ENCODE data around the gene TRIM47. TPM values are rescaled to one million over a fixed set of nuclear protein-coding genes. Genes with fewer than 3 reads are reported as not detected.

Gene TRIM47
- total and polyA plus RNA-seq, 3 donors from 2014 or later = 18.3 to 48.6 (median 43.5) TPM

DNA sequence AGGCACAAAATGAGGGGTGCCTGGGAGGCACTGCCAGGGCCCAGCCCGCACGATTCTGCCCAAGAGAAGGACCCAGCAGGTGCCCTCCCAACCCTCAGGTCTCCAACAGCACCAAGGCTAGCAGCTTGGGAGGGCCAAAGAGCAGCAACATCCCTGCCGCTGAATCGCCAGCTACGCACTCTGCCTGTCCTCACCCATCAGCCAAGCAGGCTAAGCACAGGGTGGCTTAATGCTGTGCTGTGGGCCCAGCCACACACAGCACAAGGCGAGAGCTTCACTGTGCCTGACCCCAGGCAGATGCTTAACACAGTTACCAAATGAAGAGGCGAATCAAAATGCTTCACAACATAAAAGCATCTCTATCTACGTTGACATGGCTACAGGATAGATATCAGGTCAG, 36.9 kb upstream of the TRIM47 start:
- no peak for DNase-seq
- Histone ChIP-seq H3K27me3 (no peaks in the 10 kb centered on the region), H3K36me3 (ENCODE audit: low read depth, missing control alignments) (no peaks in the 10 kb centered on the region), H3K27ac (no peak overlapping the region), H3K9me3 (no peaks in the 10 kb centered on the region), H3K4me1 (peaks cover 7% of the 10 kb centered on the region), H3K4me3 (no peak overlapping the region)
- 69 to 85% methylated on average over 4 to 8 of the region's 8 CpGs for WGBS, 2 donors
- intact Hi-C loops (cut with DNase I; ENCODE audit: low total_unique reads) = no loop called here
- TF ChIP-seq, protein P1, sequence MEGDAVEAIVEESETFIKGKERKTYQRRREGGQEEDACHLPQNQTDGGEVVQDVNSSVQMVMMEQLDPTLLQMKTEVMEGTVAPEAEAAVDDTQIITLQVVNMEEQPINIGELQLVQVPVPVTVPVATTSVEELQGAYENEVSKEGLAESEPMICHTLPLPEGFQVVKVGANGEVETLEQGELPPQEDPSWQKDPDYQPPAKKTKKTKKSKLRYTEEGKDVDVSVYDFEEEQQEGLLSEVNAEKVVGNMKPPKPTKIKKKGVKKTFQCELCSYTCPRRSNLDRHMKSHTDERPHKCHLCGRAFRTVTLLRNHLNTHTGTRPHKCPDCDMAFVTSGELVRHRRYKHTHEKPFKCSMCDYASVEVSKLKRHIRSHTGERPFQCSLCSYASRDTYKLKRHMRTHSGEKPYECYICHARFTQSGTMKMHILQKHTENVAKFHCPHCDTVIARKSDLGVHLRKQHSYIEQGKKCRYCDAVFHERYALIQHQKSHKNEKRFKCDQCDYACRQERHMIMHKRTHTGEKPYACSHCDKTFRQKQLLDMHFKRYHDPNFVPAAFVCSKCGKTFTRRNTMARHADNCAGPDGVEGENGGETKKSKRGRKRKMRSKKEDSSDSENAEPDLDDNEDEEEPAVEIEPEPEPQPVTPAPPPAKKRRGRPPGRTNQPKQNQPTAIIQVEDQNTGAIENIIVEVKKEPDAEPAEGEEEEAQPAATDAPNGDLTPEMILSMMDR (IDR thresholded peaks at IDR 0.05) = no peak
- TF ChIP-seq POLR2A (IDR thresholded peaks at IDR 0.05) = no peak

DNA sequence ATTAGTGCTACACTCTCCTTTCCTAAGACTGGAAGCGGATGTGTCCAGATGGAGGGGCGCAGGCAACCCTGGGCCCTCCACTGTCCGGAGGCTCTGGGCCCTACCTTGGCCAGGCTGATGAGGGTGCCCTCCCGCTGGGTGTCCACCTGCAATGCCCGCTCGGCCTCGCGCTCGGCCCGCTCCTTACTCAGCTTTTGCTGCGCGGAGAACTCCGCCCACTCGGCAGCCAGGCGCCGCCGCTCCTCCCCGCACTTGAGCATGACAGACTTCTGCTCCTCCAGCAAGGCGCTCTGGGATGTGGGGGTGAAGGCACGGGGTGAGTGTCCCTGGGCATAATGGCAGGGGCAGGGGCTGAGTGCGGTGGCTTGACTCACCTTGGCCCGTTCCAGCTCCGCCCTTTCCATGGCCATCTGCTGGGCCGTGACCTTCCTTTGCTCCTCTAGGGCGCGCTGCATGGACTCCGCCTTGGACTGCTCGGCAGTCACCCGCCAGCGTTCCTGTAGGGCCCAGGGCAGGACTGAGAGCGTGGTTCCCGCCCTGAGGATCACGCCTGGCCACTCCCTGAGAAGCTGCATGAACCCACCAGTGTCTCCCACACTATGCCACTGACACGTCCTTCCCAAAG, 36.4 kb upstream of the TRIM47 start:
- WGBS, 2 donors = 48 to 69% methylated on average over 21 to 34 of the region's 34 CpGs
- Histone ChIP-seq H3K4me3 (no peak overlapping the region), H3K27ac (no peak overlapping the region), H3K9me3 (no peaks in the 10 kb centered on the region), H3K36me3 (ENCODE audit: low read depth, missing control alignments) (no peaks in the 10 kb centered on the region), H3K27me3 (no peaks in the 10 kb centered on the region), H3K4me1 (peaks cover 12% of the 10 kb centered on the region)
- no peak for DNase-seq
- intact Hi-C loops (cut with DNase I; ENCODE audit: low total_unique reads) = no loop called here
- no peak for TF ChIP-seq POLR2A (IDR thresholded peaks at IDR 0.05)
- TF ChIP-seq, protein P1 (IDR thresholded peaks at IDR 0.05) = no peak

DNA sequence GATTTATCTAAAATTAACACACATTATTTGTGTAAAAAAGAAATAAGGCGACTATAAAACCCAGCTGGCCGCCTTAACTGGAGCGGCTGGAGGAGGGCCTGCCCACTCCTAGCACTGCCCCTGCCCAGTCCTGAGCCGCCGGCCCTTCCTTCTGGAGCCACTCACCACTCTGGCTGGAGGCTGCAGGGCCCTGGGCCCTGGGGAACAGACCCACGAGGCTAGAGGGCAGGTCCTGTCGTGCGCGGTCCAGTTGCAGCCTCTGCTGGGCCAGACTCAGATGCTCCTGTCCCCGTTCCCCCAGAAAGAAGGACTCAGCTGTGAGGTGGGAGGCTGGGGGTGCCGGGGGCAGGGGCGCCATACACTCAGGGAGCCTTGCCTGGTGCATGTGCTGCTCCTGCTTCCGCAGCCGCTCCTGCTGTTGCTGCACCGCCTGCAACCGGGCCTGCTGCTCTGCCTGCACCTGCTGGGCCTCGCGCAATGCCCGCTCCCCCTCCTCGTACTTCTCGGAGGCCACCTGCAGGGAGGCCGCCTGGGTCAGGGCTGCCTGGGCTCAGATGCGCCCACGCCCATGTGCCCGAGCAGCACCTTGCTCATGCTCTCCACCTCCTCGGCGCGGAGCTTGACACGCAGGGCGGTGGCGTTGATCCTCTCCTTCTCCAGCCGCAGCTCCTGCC, 35.3 kb upstream of the TRIM47 start:
- no peaks in the 10 kb centered on the region for H3K36me3 ChIP-seq (ENCODE audit: low read depth, missing control alignments)
- no peak overlapping the region for H3K27ac ChIP-seq
- H3K27me3 ChIP-seq = no peaks in the 10 kb centered on the region
- H3K4me3 ChIP-seq = no peak overlapping the region
- peaks cover 19% of the 10 kb centered on the region for H3K4me1 ChIP-seq
- DNase-seq = no peak
- intact Hi-C loops (cut with DNase I; ENCODE audit: low total_unique reads) = no loop called here
- 72 to 77% methylated on average over 13 to 31 of the region's 32 CpGs for WGBS, 2 donors
- TF ChIP-seq, protein P1 (IDR thresholded peaks at IDR 0.05) = no peak
- no peak for TF ChIP-seq POLR2A (IDR thresholded peaks at IDR 0.05)
- no peaks in the 10 kb centered on the region for H3K9me3 ChIP-seq

DNA sequence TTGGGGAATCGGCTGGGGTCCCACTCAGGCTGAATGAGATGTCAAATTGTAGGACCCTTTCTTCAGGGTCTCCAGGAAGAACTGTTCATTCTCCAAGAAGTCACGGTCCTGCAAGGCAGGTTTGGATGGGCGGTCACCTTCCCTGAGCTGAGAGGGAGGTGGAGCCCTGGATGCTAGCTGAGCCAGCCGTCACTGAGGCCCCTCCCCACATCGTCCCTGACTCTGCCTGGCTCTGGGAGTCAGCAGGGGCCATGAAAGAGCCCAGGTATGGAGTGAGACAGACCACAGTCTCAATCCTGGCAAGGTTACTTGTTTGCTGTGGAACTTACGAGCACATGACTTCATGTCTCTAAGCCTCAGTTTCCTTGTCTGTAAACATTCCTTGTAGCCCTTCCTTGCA, 32.3 kb upstream of the TRIM47 start:
- Histone ChIP-seq H3K27ac (no peak overlapping the region), H3K36me3 (ENCODE audit: low read depth, missing control alignments) (no peaks in the 10 kb centered on the region), H3K27me3 (no peaks in the 10 kb centered on the region), H3K4me1 (peaks cover 19% of the 10 kb centered on the region), H3K9me3 (no peaks in the 10 kb centered on the region), H3K4me3 (no peak overlapping the region)
- WGBS, 2 donors = 77 to 86% methylated on average over 6 of the region's 6 CpGs
- intact Hi-C loops (cut with DNase I; ENCODE audit: low total_unique reads) = no loop called here
- no peak for DNase-seq
- TF ChIP-seq, protein P1 (IDR thresholded peaks at IDR 0.05) = no peak
- no peak for TF ChIP-seq POLR2A (IDR thresholded peaks at IDR 0.05)
